ENCODE data around the gene SORCS1. TPM values are rescaled to one million over a fixed set of nuclear protein-coding genes. Genes with fewer than 3 reads are reported as not detected.

SORCS1 gene
- polyA plus RNA-seq, 1 of the 3 experiments (the other 2 are of a cell fraction): 0.66 TPM

DNA sequence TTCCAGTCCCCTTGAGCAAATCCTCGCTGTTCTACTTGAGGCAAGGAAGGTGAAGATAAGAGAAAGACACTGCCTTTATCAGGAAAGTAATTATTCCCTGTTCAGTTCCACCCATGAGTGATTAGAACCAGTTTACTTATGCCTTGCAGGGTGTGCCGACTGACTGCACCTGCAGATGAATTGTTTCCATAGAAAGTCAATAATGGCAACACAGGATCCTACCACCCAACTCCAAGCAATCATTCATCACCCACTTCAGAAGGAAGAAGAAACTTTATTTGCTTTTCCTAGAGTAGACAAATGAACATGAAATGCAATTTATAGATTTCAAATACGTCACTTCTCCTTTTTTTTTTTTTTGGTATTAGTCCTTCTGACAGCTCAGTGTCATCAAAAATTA, 383.9 kb downstream of the SORCS1 start:
- Histone ChIP-seq H3K27me3 (ENCODE audit: insufficient read depth) (no peaks in the 10 kb centered on the region), H3K27ac (ENCODE audit: low read depth in 2 of 2, low read length in 1 of 2) (peak overlapping the region in 1 of 2 experiments; percentile 34; a peak in 2 of 4 replicates), H3K9ac (no peak overlapping the region), H3K9me3 (no peaks in the 10 kb centered on the region; the same call in 1 of the 2 replicates), H3K36me3 (replicated peaks in 1 of 2; ENCODE audit: control insufficient read depth in 1 of 2, insufficient read depth in 2 of 2, low read length in 1 of 2) (no peaks in the 10 kb centered on the region), H3K79me2 (ENCODE audit: insufficient read depth) (no peaks in the 10 kb centered on the region), H3K4me2 (no peak overlapping the region), H3K9me2 (no peaks in the 10 kb centered on the region), H3F3A (replicated peaks; ENCODE audit: insufficient read depth) (no peaks in the 10 kb centered on the region), H3K4me3 (ENCODE audit: low read depth in 2 of 2, low read length in 1 of 2) (no peak overlapping the region), H4K20me1 (ENCODE audit: insufficient read depth) (no peaks in the 10 kb centered on the region), H2AFZ (ENCODE audit: low read depth) (no peak overlapping the region), H3K4me1 (ENCODE audit: control insufficient read depth in 1 of 2, insufficient read depth in 2 of 2, low read depth in 1 of 2, low read length in 1 of 2) (peaks cover 0 to 7% of the 10 kb centered on the region in 2 experiments; a peak in 2 of 4 replicates)
- POLR2A ChIA-PET: no interaction called here
- CTCF ChIA-PET: interaction anchor here (1.8 kb wide), 1 partner anchor 75 kb away, joined by 6 read pairs; no protein-coding TSS in a partner anchor
- TF ChIP-seq, protein P1, sequence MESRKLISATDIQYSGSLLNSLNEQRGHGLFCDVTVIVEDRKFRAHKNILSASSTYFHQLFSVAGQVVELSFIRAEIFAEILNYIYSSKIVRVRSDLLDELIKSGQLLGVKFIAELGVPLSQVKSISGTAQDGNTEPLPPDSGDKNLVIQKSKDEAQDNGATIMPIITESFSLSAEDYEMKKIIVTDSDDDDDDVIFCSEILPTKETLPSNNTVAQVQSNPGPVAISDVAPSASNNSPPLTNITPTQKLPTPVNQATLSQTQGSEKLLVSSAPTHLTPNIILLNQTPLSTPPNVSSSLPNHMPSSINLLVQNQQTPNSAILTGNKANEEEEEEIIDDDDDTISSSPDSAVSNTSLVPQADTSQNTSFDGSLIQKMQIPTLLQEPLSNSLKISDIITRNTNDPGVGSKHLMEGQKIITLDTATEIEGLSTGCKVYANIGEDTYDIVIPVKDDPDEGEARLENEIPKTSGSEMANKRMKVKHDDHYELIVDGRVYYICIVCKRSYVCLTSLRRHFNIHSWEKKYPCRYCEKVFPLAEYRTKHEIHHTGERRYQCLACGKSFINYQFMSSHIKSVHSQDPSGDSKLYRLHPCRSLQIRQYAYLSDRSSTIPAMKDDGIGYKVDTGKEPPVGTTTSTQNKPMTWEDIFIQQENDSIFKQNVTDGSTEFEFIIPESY (IDR thresholded peaks at IDR 0.05; ENCODE audit: borderline replicate concordance, low read depth): no peak
- TF ChIP-seq ELF1 (IDR thresholded peaks at IDR 0.05): no peak
- WGBS (ENCODE audit: low lambda C conversion rate): 22% methylated on average over 3 of the region's 3 CpGs
- no peak for DNase-seq

DNA sequence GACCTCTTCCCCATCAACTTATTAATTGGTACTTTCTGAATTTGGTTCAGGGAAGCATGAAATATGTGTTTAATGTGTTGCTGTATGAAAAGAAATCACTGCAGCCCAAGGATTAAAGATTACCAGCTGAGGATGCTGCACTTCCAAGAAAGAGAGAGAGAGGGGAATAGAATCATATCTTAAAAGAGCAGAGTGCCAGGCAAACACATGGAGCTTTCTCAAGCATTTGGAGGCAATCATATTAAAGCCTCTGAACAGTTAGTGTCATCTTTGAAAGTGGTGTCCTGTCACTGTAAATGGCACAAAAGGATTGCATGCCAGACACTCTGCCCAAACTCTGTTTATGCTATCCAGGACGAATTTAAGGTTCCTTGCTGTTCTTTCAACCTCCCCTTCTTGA, 386.7 kb downstream of the SORCS1 start:
- no peak overlapping the region; a peak in 1 of 4 replicates for H3K27ac ChIP-seq (ENCODE audit: low read depth in 2 of 2, low read length in 1 of 2)
- TF ChIP-seq MEF2A (IDR thresholded peaks at IDR 0.05; ENCODE audit: borderline replicate concordance, low read depth): no peak
- TF ChIP-seq, protein P2, sequence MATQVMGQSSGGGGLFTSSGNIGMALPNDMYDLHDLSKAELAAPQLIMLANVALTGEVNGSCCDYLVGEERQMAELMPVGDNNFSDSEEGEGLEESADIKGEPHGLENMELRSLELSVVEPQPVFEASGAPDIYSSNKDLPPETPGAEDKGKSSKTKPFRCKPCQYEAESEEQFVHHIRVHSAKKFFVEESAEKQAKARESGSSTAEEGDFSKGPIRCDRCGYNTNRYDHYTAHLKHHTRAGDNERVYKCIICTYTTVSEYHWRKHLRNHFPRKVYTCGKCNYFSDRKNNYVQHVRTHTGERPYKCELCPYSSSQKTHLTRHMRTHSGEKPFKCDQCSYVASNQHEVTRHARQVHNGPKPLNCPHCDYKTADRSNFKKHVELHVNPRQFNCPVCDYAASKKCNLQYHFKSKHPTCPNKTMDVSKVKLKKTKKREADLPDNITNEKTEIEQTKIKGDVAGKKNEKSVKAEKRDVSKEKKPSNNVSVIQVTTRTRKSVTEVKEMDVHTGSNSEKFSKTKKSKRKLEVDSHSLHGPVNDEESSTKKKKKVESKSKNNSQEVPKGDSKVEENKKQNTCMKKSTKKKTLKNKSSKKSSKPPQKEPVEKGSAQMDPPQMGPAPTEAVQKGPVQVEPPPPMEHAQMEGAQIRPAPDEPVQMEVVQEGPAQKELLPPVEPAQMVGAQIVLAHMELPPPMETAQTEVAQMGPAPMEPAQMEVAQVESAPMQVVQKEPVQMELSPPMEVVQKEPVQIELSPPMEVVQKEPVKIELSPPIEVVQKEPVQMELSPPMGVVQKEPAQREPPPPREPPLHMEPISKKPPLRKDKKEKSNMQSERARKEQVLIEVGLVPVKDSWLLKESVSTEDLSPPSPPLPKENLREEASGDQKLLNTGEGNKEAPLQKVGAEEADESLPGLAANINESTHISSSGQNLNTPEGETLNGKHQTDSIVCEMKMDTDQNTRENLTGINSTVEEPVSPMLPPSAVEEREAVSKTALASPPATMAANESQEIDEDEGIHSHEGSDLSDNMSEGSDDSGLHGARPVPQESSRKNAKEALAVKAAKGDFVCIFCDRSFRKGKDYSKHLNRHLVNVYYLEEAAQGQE (IDR thresholded peaks at IDR 0.05; ENCODE audit: low read depth, low read length): no peak
- no peak for TF ChIP-seq TAF1 (IDR thresholded peaks at IDR 0.05; ENCODE audit: borderline replicate concordance, low read depth, low read length)
- no peak for TF ChIP-seq FOSL2 (IDR thresholded peaks at IDR 0.05; ENCODE audit: borderline replicate concordance, low read depth)
- H3F3A ChIP-seq (replicated peaks; ENCODE audit: insufficient read depth): no peaks in the 10 kb centered on the region
- H3K9me3 ChIP-seq: no peaks in the 10 kb centered on the region; the same call in 1 of the 2 replicates
- POLR2A ChIA-PET: no interaction called here
- no peak overlapping the region for H2AFZ ChIP-seq (ENCODE audit: low read depth)
- no peaks in the 10 kb centered on the region for H4K20me1 ChIP-seq (ENCODE audit: insufficient read depth)
- H3K9me2 ChIP-seq: no peaks in the 10 kb centered on the region
- 0% methylated on average over 1 of the region's 1 CpG for WGBS (ENCODE audit: low lambda C conversion rate)
- no peaks in the 10 kb centered on the region for H3K36me3 ChIP-seq (replicated peaks in 1 of 2; ENCODE audit: control insufficient read depth in 1 of 2, insufficient read depth in 2 of 2, low read length in 1 of 2)
- no peak for DNase-seq
- H3K4me3 ChIP-seq (ENCODE audit: low read depth in 2 of 2, low read length in 1 of 2): no peak overlapping the region
- peaks cover 0 to 16% of the 10 kb centered on the region in 2 experiments; a peak in 2 of 4 replicates for H3K4me1 ChIP-seq (ENCODE audit: control insufficient read depth in 1 of 2, insufficient read depth in 2 of 2, low read depth in 1 of 2, low read length in 1 of 2)
- H3K9ac ChIP-seq: no peak overlapping the region
- H3K27me3 ChIP-seq (ENCODE audit: insufficient read depth): no peaks in the 10 kb centered on the region
- H3K4me2 ChIP-seq: no peak overlapping the region
- H3K79me2 ChIP-seq (ENCODE audit: insufficient read depth): no peaks in the 10 kb centered on the region
- CTCF ChIA-PET: interaction anchor here (0.9 to 1.0 kb wide), 2 partner anchors 16 to 40 kb away, joined by 3 read pairs; no protein-coding TSS in a partner anchor
